ENCODE results near the gene ZNF569. TPM values are rescaled to one million over a fixed set of nuclear protein-coding genes. Genes with fewer than 3 reads are reported as not detected.

ZNF569 gene
- total and polyA plus RNA-seq, 10 of the 15 experiments (the other 5 are each of a cell fraction or from before 2014, with no cell fraction given): 0.82 to 4.3 (median 2.3) TPM

- TF ChIP-seq EED (IDR thresholded peaks at IDR 0.05; ENCODE audit: low read depth) (no peak), RB1 (IDR thresholded peaks at IDR 0.05; ENCODE audit: borderline replicate concordance) (no peak), POLR2A (IDR thresholded peaks at IDR 0.05; ENCODE audit: low read depth, low read length) (peak; percentile 83), SMARCA5 (IDR thresholded peaks at IDR 0.05) (peak; percentile 67; the same call in 1 of the 2 replicates), RELB (IDR thresholded peaks at IDR 0.05; ENCODE audit: low read depth) (peak; percentile 83), SIX5 (IDR thresholded peaks at IDR 0.05; ENCODE audit: low read depth, low read length, severe bottlenecking) (peak; percentile 92), POLR2AphosphoS2 (IDR thresholded peaks at IDR 0.05; ENCODE audit: low read depth, low read length) (peak; percentile 70; the same call in 1 of the 2 replicates), PAX5 (IDR thresholded peaks at IDR 0.05; ENCODE audit: borderline replicate concordance, low read depth, low read length) (0 out of 2 replicates have a peak, but pooled peaks have one; percentile 19), NR2F1 (conservative IDR thresholded peaks at IDR 0.05) (peak; percentile 30; the same call in 1 of the 2 replicates)
Measured at GRCh38 chr19:37468961-37469777, 1.9 kb upstream of the ZNF569 start, which contains the start of gene ZNF570 (continued).

DNA sequence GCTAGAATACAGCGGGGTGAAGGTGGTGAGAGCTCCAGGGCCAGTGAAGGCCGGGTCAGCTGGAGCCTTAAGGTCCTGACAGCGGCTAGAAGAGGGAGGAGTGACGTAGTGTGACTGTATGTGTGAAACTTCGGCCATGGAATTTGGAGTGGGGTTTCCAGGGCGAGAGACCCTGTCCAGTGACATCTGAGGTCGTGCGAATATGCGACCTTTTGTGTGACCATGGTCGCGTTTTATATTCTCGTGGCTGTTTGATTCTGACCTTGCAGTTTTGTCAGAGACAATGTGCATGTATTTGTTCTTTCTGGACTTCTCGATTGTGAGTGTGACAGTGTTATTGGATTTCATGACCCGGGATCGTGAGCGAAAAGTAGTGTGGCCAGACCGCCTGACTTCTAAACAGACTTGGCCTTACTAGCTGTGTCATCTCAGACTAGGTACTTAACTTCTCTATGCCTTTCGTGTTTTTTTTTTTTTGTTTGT lies 405 bp upstream of the ZNF569 start:
- no peak for DNase-seq (ENCODE audit: low read depth, low spot score)
- peak overlapping the region; percentile 46 for H3K4me2 ChIP-seq (ENCODE audit: control insufficient read depth, insufficient read depth)
- no peaks in the 10 kb centered on the region for H3K27me3 ChIP-seq (replicated peaks in 1 of 2; ENCODE audit: control insufficient read depth in 2 of 2, insufficient read depth in 2 of 2, low read length in 1 of 2)
- ChIA-PET POLR2A (interaction anchor here (1.1 to 2.1 kb wide), 2 partner anchors 11 to 97 kb away, joined by 3 to 11 read pairs; partner anchors contain the start of gene ZNF527), RAD21 (ENCODE audit: unreplicated experiment) (interaction anchor here (1.4 kb wide), 1 partner anchor 97 kb away, joined by 9 read pairs; the partner anchor contains the start of gene ZNF527), SMC1A (ENCODE audit: uncharacterized antibody, unreplicated experiment) (no interaction called here), CTCF (interaction anchor here (2.0 kb wide), 1 partner anchor 97 kb away, joined by 4 read pairs; the partner anchor contains the start of gene ZNF527)
- 70% methylated on average over 18 of the region's 18 CpGs for WGBS (ENCODE audit: insufficient coverage, insufficient replicate concordance, low lambda C conversion rate, missing lambda C conversion rate)
- H2AFZ ChIP-seq (ENCODE audit: control insufficient read depth, low read depth, low read length): peak overlapping the region; percentile 96
- intact Hi-C loops (cut with micrococcal nuclease; ENCODE audit: unreplicated experiment): loop anchor here (1.0 to 5.0 kb wide), 5 partner anchors 97 to 695 kb away; partner anchors contain the start of genes ZFP30, ZNF540, ZNF571 and ZNF850
- no peak overlapping the region for H3K9ac ChIP-seq (ENCODE audit: control insufficient read depth, insufficient read depth, low read length)
- peaks cover 4% of the 10 kb centered on the region for H3K4me1 ChIP-seq (ENCODE audit: control insufficient read depth, insufficient read depth, low read length)
- H4K20me1 ChIP-seq (ENCODE audit: control insufficient read depth, insufficient read depth): no peaks in the 10 kb centered on the region
- H3K27ac ChIP-seq (ENCODE audit: control insufficient read depth, insufficient read depth): no peak overlapping the region
- H3K4me3 ChIP-seq: peak overlapping the region; percentile 93
- peaks cover 8% of the 10 kb centered on the region for H3K79me2 ChIP-seq (ENCODE audit: control insufficient read depth, insufficient read depth, low read length)
- no peak for FAIRE-seq
- in situ Hi-C loops (cut with MboI): no loop called here
- peaks cover 0 to 2% of the 10 kb centered on the region in 2 experiments; a peak in 1 of 4 replicates for H3K36me3 ChIP-seq (ENCODE audit: control insufficient read depth in 2 of 2, insufficient read depth in 2 of 2, low read length in 1 of 2)
- ATAC-seq: no peak
- no TSS peak for BruUV-seq (replicated peaks)
- H3K9me3 ChIP-seq (replicated peaks; ENCODE audit: control insufficient read depth, insufficient read depth, low read length): peaks cover 6% of the 10 kb centered on the region
- TF ChIP-seq MTA2 (IDR thresholded peaks at IDR 0.05; ENCODE audit: low read depth): peak; percentile 34; the same call in 1 of the 2 replicates
- TF ChIP-seq STAT1 (conservative IDR thresholded peaks at IDR 0.05): peak; percentile 25; the same call in 1 of the 2 replicates
- TF ChIP-seq CHD1 (IDR thresholded peaks at IDR 0.05; ENCODE audit: low read depth, low read length): no peak
- TF ChIP-seq ZSCAN29 (IDR thresholded peaks at IDR 0.05): 0 out of 2 replicates have a peak, but pooled peaks have one; percentile 50
- no peak for TF ChIP-seq SUPT20H (IDR thresholded peaks at IDR 0.05; ENCODE audit: borderline replicate concordance, control insufficient read depth, low read depth, low read length)
- 0 out of 2 replicates have a peak, but pooled peaks have one; percentile 5 for TF ChIP-seq RELB (IDR thresholded peaks at IDR 0.05; ENCODE audit: low read depth)
- TF ChIP-seq LARP7 (IDR thresholded peaks at IDR 0.05): peak; percentile 55; the same call in 1 of the 2 replicates
- 0 out of 2 replicates have a peak, but pooled peaks have one; percentile 31 for TF ChIP-seq FOXK2 (IDR thresholded peaks at IDR 0.05)
- TF ChIP-seq, protein P1, sequence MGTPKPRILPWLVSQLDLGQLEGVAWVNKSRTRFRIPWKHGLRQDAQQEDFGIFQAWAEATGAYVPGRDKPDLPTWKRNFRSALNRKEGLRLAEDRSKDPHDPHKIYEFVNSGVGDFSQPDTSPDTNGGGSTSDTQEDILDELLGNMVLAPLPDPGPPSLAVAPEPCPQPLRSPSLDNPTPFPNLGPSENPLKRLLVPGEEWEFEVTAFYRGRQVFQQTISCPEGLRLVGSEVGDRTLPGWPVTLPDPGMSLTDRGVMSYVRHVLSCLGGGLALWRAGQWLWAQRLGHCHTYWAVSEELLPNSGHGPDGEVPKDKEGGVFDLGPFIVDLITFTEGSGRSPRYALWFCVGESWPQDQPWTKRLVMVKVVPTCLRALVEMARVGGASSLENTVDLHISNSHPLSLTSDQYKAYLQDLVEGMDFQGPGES (IDR thresholded peaks at IDR 0.05): 0 out of 2 replicates have a peak, but pooled peaks have one; percentile 20
